ENCODE results near the gene UBXN2A.

DNA sequence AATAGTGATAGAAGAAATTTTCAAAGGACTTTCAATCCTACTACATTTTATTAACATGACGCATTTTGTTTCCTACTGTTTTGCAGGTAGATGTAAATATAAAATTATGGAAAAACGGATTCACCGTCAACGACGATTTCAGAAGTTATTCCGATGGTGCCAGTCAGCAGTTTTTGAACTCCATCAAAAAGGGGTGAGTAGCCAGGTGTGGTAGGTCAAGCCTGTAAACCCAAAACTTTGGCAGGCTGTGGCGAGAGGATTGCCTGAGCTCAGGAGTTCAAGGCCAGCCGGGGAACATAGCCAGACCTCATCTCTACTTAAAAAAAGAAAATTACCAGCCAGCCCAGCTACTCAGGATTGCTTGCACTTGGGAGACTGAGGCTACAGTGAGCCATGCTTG, 36.6 kb downstream of the UBXN2A start:
- TF ChIP-seq, protein P1, sequence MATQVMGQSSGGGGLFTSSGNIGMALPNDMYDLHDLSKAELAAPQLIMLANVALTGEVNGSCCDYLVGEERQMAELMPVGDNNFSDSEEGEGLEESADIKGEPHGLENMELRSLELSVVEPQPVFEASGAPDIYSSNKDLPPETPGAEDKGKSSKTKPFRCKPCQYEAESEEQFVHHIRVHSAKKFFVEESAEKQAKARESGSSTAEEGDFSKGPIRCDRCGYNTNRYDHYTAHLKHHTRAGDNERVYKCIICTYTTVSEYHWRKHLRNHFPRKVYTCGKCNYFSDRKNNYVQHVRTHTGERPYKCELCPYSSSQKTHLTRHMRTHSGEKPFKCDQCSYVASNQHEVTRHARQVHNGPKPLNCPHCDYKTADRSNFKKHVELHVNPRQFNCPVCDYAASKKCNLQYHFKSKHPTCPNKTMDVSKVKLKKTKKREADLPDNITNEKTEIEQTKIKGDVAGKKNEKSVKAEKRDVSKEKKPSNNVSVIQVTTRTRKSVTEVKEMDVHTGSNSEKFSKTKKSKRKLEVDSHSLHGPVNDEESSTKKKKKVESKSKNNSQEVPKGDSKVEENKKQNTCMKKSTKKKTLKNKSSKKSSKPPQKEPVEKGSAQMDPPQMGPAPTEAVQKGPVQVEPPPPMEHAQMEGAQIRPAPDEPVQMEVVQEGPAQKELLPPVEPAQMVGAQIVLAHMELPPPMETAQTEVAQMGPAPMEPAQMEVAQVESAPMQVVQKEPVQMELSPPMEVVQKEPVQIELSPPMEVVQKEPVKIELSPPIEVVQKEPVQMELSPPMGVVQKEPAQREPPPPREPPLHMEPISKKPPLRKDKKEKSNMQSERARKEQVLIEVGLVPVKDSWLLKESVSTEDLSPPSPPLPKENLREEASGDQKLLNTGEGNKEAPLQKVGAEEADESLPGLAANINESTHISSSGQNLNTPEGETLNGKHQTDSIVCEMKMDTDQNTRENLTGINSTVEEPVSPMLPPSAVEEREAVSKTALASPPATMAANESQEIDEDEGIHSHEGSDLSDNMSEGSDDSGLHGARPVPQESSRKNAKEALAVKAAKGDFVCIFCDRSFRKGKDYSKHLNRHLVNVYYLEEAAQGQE (IDR thresholded peaks at IDR 0.05) = no peak
- TF ChIP-seq, protein P2, sequence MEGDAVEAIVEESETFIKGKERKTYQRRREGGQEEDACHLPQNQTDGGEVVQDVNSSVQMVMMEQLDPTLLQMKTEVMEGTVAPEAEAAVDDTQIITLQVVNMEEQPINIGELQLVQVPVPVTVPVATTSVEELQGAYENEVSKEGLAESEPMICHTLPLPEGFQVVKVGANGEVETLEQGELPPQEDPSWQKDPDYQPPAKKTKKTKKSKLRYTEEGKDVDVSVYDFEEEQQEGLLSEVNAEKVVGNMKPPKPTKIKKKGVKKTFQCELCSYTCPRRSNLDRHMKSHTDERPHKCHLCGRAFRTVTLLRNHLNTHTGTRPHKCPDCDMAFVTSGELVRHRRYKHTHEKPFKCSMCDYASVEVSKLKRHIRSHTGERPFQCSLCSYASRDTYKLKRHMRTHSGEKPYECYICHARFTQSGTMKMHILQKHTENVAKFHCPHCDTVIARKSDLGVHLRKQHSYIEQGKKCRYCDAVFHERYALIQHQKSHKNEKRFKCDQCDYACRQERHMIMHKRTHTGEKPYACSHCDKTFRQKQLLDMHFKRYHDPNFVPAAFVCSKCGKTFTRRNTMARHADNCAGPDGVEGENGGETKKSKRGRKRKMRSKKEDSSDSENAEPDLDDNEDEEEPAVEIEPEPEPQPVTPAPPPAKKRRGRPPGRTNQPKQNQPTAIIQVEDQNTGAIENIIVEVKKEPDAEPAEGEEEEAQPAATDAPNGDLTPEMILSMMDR (IDR thresholded peaks at IDR 0.05; ENCODE audit: low read depth, low read length, missing input control) = no peak
- TF ChIP-seq RXRA (IDR thresholded peaks at IDR 0.05) (no peak), RAD21 (IDR thresholded peaks at IDR 0.05) (no peak), YY1 (IDR thresholded peaks at IDR 0.05) (no peak), GABPA (IDR thresholded peaks at IDR 0.05 in 1 of 2, conservative IDR thresholded peaks at IDR 0.05 in 1 of 2) (no peak), EGR1 (IDR thresholded peaks at IDR 0.05; ENCODE audit: low read depth in 2 of 2) (no peak)
- TF ChIP-seq, protein P3, sequence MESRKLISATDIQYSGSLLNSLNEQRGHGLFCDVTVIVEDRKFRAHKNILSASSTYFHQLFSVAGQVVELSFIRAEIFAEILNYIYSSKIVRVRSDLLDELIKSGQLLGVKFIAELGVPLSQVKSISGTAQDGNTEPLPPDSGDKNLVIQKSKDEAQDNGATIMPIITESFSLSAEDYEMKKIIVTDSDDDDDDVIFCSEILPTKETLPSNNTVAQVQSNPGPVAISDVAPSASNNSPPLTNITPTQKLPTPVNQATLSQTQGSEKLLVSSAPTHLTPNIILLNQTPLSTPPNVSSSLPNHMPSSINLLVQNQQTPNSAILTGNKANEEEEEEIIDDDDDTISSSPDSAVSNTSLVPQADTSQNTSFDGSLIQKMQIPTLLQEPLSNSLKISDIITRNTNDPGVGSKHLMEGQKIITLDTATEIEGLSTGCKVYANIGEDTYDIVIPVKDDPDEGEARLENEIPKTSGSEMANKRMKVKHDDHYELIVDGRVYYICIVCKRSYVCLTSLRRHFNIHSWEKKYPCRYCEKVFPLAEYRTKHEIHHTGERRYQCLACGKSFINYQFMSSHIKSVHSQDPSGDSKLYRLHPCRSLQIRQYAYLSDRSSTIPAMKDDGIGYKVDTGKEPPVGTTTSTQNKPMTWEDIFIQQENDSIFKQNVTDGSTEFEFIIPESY (IDR thresholded peaks at IDR 0.05) = no peak

Measured in liver (tissue), 3 donors.